ACC112 (cell line): ENCODE measurements around the gene LMTK2.

Experiments used
- H2AFZ ChIP-seq: fragments of 200-600 bp; sonication (generic); one replicate; pipeline ENCODE4 v1.6.0; 2017; ENCODE audit warnings: antibody characterized with exemption, low read length; ENCODE audit not compliant: unreplicated experiment
- H3K27ac ChIP-seq: fragments of 200-600 bp; sonication (generic); 2 replicates; pipeline ENCODE4 v1.5.1; 2014; ENCODE audit warnings: low read depth, mild to moderate bottlenecking, antibody characterized with exemption, low read length, moderate library complexity
- H3K27me3 ChIP-seq: fragments of 200-600 bp; sonication (generic); 2 replicates; pipeline ENCODE4 v1.6.1; 2014; ENCODE audit warnings: mild to moderate bottlenecking, antibody characterized with exemption, low read length, moderate library complexity, mixed read lengths; ENCODE audit not compliant: insufficient read depth
- H3K36me3 ChIP-seq: fragments of 200-600 bp; sonication (generic); 2 replicates; pipeline ENCODE4 v1.6.1; 2016; ENCODE audit warnings: mild to moderate bottlenecking, antibody characterized with exemption, low read length, moderate library complexity, mixed read lengths; ENCODE audit not compliant: insufficient read depth
- H3K4me1 ChIP-seq: fragments of 200-600 bp; sonication (generic); one replicate; pipeline ENCODE4 v1.6.1; 2016; ENCODE audit warnings: low read length, mixed read lengths; ENCODE audit not compliant: insufficient read depth, unreplicated experiment, control insufficient read depth
- H3K4me3 ChIP-seq: fragments of 200-600 bp; sonication (generic); 2 replicates; pipeline ENCODE4 v1.5.1; 2014; ENCODE audit warnings: mild to moderate bottlenecking, low read depth, low read length
- H3K79me2 ChIP-seq: fragments of 200-600 bp; sonication (generic); one replicate; pipeline ENCODE4 v1.6.0; 2016; ENCODE audit warnings: low read length; ENCODE audit not compliant: control insufficient read depth, unreplicated experiment, insufficient read depth

The LMTK2 gene

DNA sequence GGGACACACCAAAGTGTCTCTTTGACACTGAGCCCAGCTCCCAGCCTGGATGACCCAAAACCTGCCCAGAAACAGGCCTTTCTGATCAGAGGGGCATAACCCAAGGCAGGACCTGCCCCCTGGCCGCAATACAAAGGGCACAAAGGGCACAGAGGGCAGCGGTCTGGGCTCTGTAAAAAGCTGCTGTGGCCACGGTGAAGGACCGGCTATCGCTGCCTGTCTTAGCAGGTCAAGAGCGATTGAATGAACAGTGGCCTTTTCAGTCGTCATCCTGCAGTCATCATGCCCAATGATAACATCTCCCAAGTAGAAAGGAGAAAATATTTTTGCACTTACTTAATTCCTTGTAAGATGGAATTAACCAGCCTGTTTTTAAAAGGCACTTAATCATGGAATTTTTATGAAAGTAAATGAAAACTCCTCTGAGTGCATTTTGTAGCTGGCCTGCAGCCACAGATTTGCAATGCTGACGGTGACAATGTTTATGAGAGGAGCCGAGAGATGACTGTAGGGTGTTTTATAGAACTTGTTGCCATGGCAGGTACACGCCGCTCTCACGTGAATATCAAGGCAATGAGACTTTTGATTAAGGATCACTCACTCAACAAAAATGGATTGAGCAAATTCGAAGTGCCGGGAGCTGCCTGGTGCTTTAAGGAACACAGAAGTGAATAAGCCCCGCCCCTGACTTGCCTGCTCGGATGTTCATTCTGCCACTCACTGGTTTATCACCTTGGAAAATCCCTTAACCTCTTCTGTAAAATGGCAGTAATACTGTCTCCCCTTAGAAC, 57.2 kb downstream of the LMTK2 start:
- Histone ChIP-seq H3K79me2 (no peaks in the 10 kb centered on the region), H3K4me1 (no peaks in the 10 kb centered on the region), H3K27ac (no peak overlapping the region), H3K36me3 (no peaks in the 10 kb centered on the region), H2AFZ (no peak overlapping the region), H3K4me3 (no peak overlapping the region), H3K27me3 (no peaks in the 10 kb centered on the region)

- no peaks in the 10 kb centered on the region for H3K79me2 ChIP-seq
- H3K36me3 ChIP-seq: no peaks in the 10 kb centered on the region
- no peak overlapping the region for H3K27ac ChIP-seq
- H3K4me1 ChIP-seq: no peaks in the 10 kb centered on the region
- no peak overlapping the region for H2AFZ ChIP-seq
- H3K27me3 ChIP-seq: no peaks in the 10 kb centered on the region
- no peak overlapping the region for H3K4me3 ChIP-seq
Measured at GRCh38 chr7:98165827-98166667, 59.4 kb downstream of the LMTK2 start.

- Histone ChIP-seq H2AFZ (no peak overlapping the region), H3K36me3 (no peaks in the 10 kb centered on the region), H3K27ac (no peak overlapping the region), H3K27me3 (no peaks in the 10 kb centered on the region), H3K79me2 (no peaks in the 10 kb centered on the region), H3K4me3 (no peak overlapping the region), H3K4me1 (no peaks in the 10 kb centered on the region)
Measured at GRCh38 chr7:98166668-98166970, 60.0 kb downstream of the LMTK2 start.

- H3K79me2 ChIP-seq: no peaks in the 10 kb centered on the region
- no peak overlapping the region for H3K27ac ChIP-seq
- no peaks in the 10 kb centered on the region for H3K27me3 ChIP-seq
- no peak overlapping the region for H3K4me3 ChIP-seq
- H3K4me1 ChIP-seq: no peaks in the 10 kb centered on the region
- H3K36me3 ChIP-seq: no peaks in the 10 kb centered on the region
- no peak overlapping the region for H2AFZ ChIP-seq
Measured at GRCh38 chr7:98167653-98168052, 61.0 kb downstream of the LMTK2 start.

GRCh38 chr7:98168181-98168903, 61.7 kb downstream of the LMTK2 start:
- H3K27ac ChIP-seq: no peak overlapping the region

GRCh38 chr7:98168904-98169621, 62.4 kb downstream of the LMTK2 start:
- Histone ChIP-seq H3K4me1 (no peaks in the 10 kb centered on the region), H3K79me2 (no peaks in the 10 kb centered on the region), H3K4me3 (no peak overlapping the region), H2AFZ (no peak overlapping the region), H3K27me3 (no peaks in the 10 kb centered on the region), H3K27ac (no peak overlapping the region), H3K36me3 (no peaks in the 10 kb centered on the region)

More at GRCh38 chr7:98168181-98168903, 61.7 kb downstream of the LMTK2 start:
- Histone ChIP-seq H3K79me2 (no peaks in the 10 kb centered on the region), H2AFZ (no peak overlapping the region), H3K36me3 (no peaks in the 10 kb centered on the region), H3K27me3 (no peaks in the 10 kb centered on the region), H3K4me1 (no peaks in the 10 kb centered on the region), H3K4me3 (no peak overlapping the region)

DNA sequence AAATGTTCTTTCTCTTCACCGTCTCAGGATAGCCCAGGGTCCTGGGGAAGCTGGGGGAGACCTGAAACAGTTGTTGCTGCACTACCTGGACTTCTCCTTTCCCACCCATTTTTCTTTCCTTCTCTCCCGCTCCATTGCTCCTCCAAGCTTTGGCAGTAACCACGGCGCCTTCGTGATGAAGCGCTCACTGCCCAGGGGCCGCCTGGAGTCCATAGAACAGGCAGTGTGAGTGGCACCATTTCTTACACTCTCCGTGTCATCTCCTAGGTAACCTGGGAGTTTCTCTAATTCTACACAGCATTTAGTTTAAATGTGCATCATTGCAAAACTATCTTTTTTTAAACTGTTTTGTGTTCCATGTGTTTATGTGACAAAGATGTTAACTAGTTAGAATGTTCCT, 64.3 kb downstream of the LMTK2 start:
- Histone ChIP-seq H2AFZ (no peak overlapping the region), H3K27me3 (no peaks in the 10 kb centered on the region), H3K4me1 (no peaks in the 10 kb centered on the region), H3K27ac (no peak overlapping the region), H3K4me3 (no peak overlapping the region), H3K79me2 (no peaks in the 10 kb centered on the region), H3K36me3 (peaks cover 3% of the 10 kb centered on the region; the same call in 1 of the 2 replicates)

GRCh38 chr7:98171449-98171848, 64.8 kb downstream of the LMTK2 start:
- Histone ChIP-seq H2AFZ (no peak overlapping the region), H3K4me1 (no peaks in the 10 kb centered on the region), H3K36me3 (peaks cover 3% of the 10 kb centered on the region; the same call in 1 of the 2 replicates), H3K27me3 (no peaks in the 10 kb centered on the region), H3K27ac (no peak overlapping the region), H3K4me3 (no peak overlapping the region), H3K79me2 (no peaks in the 10 kb centered on the region)

GRCh38 chr7:98174334-98175259, 67.9 kb downstream of the LMTK2 start:
- no peak overlapping the region for H3K27ac ChIP-seq
- H3K79me2 ChIP-seq: no peaks in the 10 kb centered on the region
- no peaks in the 10 kb centered on the region for H3K27me3 ChIP-seq
- H3K4me1 ChIP-seq: no peaks in the 10 kb centered on the region
- H3K4me3 ChIP-seq: no peak overlapping the region
- H3K36me3 ChIP-seq: peaks cover 3% of the 10 kb centered on the region; the same call in 1 of the 2 replicates
- H2AFZ ChIP-seq: no peak overlapping the region
